ENCODE data around the gene PLEKHG3. TPM values are rescaled to one million over a fixed set of nuclear protein-coding genes. Genes with fewer than 3 reads are reported as not detected.

Gene PLEKHG3
- polyA plus RNA-seq, 1 donor (not counting 4 experiments of a cell fraction or from before 2014, with no cell fraction given): 71.0 TPM

- Histone ChIP-seq H3K27ac (ENCODE audit: control insufficient read depth, insufficient read depth, low read length) (peak overlapping the region; percentile 90), H3K27me3 (ENCODE audit: control insufficient read depth, extremely low read depth, insufficient read depth, low read length) (no peaks in the 10 kb centered on the region), H3K79me2 (ENCODE audit: control insufficient read depth, insufficient read depth, low read length) (peaks cover 91% of the 10 kb centered on the region), H3K4me3 (ENCODE audit: control insufficient read depth in 2 of 3, extremely low read depth in 1 of 3, insufficient read depth in 2 of 3, low read depth in 1 of 3, low read length in 3 of 3) (no peak overlapping the region), H3K9ac (ENCODE audit: control insufficient read depth, extremely low read depth, insufficient read depth, low read length) (peak overlapping the region; percentile 64), H3K9me3 (ENCODE audit: control insufficient read depth, low read depth, low read length) (no peaks in the 10 kb centered on the region), H3K36me3 (ENCODE audit: control insufficient read depth in 2 of 2, extremely low read depth in 1 of 2, insufficient read depth in 2 of 2, low read length in 2 of 2) (peaks cover 2 to 27% of the 10 kb centered on the region in 2 experiments), H3K4me1 (ENCODE audit: control insufficient read depth, extremely low read depth, insufficient read depth, low read length) (peaks cover 97% of the 10 kb centered on the region), H4K20me1 (ENCODE audit: control insufficient read depth, extremely low read depth, insufficient read depth, low read length) (no peaks in the 10 kb centered on the region), H3K9me1 (ENCODE audit: control insufficient read depth, extremely low read depth, insufficient read depth, low read length) (no peaks in the 10 kb centered on the region), H2AFZ (ENCODE audit: control insufficient read depth, low read length) (no peak overlapping the region), H3K4me2 (ENCODE audit: control insufficient read depth, extremely low read depth, insufficient read depth, low read depth, low read length) (peak overlapping the region; percentile 55)
- FAIRE-seq: peak; percentile 98
- dilution Hi-C loops (cut with MboI; ENCODE audit: extremely low pct_ligation_motif_present, low sequenced_read_pairs): no loop called here
- DNase-seq (ENCODE audit: low read depth, low spot score): peak; percentile 81
- TF ChIP-seq CTCF (optimal IDR thresholded peaks at IDR 0.05 in 1 of 3, IDR thresholded peaks at IDR 0.05 in 1 of 3, conservative IDR thresholded peaks at IDR 0.05 in 1 of 3; ENCODE audit: extremely low read depth in 1 of 3, insufficient read depth in 2 of 3, low read length in 3 of 3): no peak
- no peak for TF ChIP-seq EZH2 (IDR thresholded peaks at IDR 0.05; ENCODE audit: low read length)
Measured at GRCh38 chr14:64720131-64720576, 15.9 kb downstream of the PLEKHG3 start.

DNA sequence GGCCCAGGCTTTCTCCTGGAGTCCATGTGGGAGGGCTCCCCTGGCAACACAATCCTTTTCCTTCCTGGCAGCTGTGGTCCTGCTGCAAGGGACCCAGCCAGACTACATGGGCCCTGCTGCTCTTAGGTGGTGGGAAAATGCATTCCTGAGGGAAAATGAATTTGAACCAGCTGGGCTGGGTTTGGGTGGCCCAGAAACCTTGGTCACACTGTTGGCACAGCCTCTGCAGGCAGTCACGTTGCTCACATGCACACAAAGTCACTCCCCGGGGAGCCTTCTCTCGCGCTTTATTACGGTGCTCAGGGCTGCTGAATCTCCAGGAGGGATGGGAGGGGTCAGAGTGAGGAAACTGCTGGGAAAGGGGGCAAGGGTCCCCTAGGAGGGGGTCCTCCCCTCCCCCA lies 17.2 kb downstream of the PLEKHG3 start:
- dilution Hi-C loops (cut with MboI; ENCODE audit: extremely low pct_ligation_motif_present, low sequenced_read_pairs): no loop called here
- peaks cover 3% of the 10 kb centered on the region for H3K9me1 ChIP-seq (ENCODE audit: control insufficient read depth, extremely low read depth, insufficient read depth, low read length)
- no peak for FAIRE-seq
- H3K9ac ChIP-seq (ENCODE audit: control insufficient read depth, extremely low read depth, insufficient read depth, low read length): peak overlapping the region; percentile 64
- peaks cover 97% of the 10 kb centered on the region for H3K4me1 ChIP-seq (ENCODE audit: control insufficient read depth, extremely low read depth, insufficient read depth, low read length)
- peak overlapping the region; percentile 55 for H3K4me2 ChIP-seq (ENCODE audit: control insufficient read depth, extremely low read depth, insufficient read depth, low read depth, low read length)
- H3K79me2 ChIP-seq (ENCODE audit: control insufficient read depth, insufficient read depth, low read length): peaks cover 90% of the 10 kb centered on the region
- no peak overlapping the region for H3K4me3 ChIP-seq (ENCODE audit: control insufficient read depth in 2 of 3, extremely low read depth in 1 of 3, insufficient read depth in 2 of 3, low read depth in 1 of 3, low read length in 3 of 3)
- H3K27ac ChIP-seq (ENCODE audit: control insufficient read depth, insufficient read depth, low read length): peak overlapping the region; percentile 90
- no peaks in the 10 kb centered on the region for H4K20me1 ChIP-seq (ENCODE audit: control insufficient read depth, extremely low read depth, insufficient read depth, low read length)
- no peak for DNase-seq (ENCODE audit: low read depth, low spot score)
- H3K36me3 ChIP-seq (ENCODE audit: control insufficient read depth in 2 of 2, extremely low read depth in 1 of 2, insufficient read depth in 2 of 2, low read length in 2 of 2): peaks cover 3 to 32% of the 10 kb centered on the region in 2 experiments
- H3K27me3 ChIP-seq (ENCODE audit: control insufficient read depth, extremely low read depth, insufficient read depth, low read length): no peaks in the 10 kb centered on the region
- H3K9me3 ChIP-seq (ENCODE audit: control insufficient read depth, low read depth, low read length): no peaks in the 10 kb centered on the region
- no peak for TF ChIP-seq EZH2 (IDR thresholded peaks at IDR 0.05; ENCODE audit: low read length)
- no peak for TF ChIP-seq CTCF (optimal IDR thresholded peaks at IDR 0.05 in 1 of 3, IDR thresholded peaks at IDR 0.05 in 1 of 3, conservative IDR thresholded peaks at IDR 0.05 in 1 of 3; ENCODE audit: extremely low read depth in 1 of 3, insufficient read depth in 2 of 3, low read length in 3 of 3)
- no peak overlapping the region for H2AFZ ChIP-seq (ENCODE audit: control insufficient read depth, low read length)

Measured in keratinocyte (primary cell).